Chondrocyte (in vitro differentiated cells): ENCODE data around the gene BCAT1. TPM values are rescaled to one million over a fixed set of nuclear protein-coding genes. Genes with fewer than 3 reads are reported as not detected.
A peak's percentile ranks its signal among the peaks of the same experiment; 100 is the strongest.

Experiments
- DNase-seq: peaks from one replicate; pipeline ENCODE4 v3.0.0; 2021; ENCODE audit warnings: mixed read lengths, low spot score
- H3K27ac Mint-ChIP-seq: one replicate; pipeline ENCODE4 v1.8.0; 2021; ENCODE audit warnings: mild to moderate bottlenecking, moderate library complexity, mixed read lengths; ENCODE audit not compliant: unreplicated experiment
- H3K27me3 Mint-ChIP-seq: 2 replicates; pipeline ENCODE4 v1.8.0; 2021; ENCODE audit warnings: low read depth, mixed read lengths
- H3K36me3 Mint-ChIP-seq: 2 replicates; pipeline ENCODE4 v1.8.0; 2021; ENCODE audit warnings: low read depth, mixed read lengths
- H3K4me1 Mint-ChIP-seq: 2 replicates; pipeline ENCODE4 v1.8.0; 2021; ENCODE audit warnings: low read depth, mild to moderate bottlenecking, mixed read lengths
- H3K4me3 Mint-ChIP-seq: one replicate; pipeline ENCODE4 v1.8.0; 2021; ENCODE audit warnings: mild to moderate bottlenecking, moderate library complexity, mixed read lengths; ENCODE audit not compliant: unreplicated experiment
- H3K9me3 Mint-ChIP-seq: 2 replicates; pipeline ENCODE4 v1.8.0; 2021; ENCODE audit warnings: low read depth, mixed read lengths
- CTCF ChIP-seq: fragments of 200-600 bp; sonication (generic); IDR thresholded peaks from 2 replicates; pipeline ENCODE4 v1.5.0; 2021; ENCODE audit warnings: antibody characterized with exemption, mild to moderate bottlenecking, moderate library complexity
- long read RNA-seq: library from polyadenylated mRNA; stranded (forward); transcript quantifications from one replicate; pipeline ENCODE4 v2.0.0, GENCODE V29; 2021
- total RNA-seq: library from RNA; stranded (reverse); gene quantifications from 3 replicates; pipeline ENCODE4 v1.2.1, GENCODE V29; 2021

BCAT1 gene
- 191 to 246 TPM (median 240 TPM) in 3 replicates for total RNA-seq
- long read RNA-seq, full-length matches to known transcripts, result 14 of 50 reads
- long read RNA-seq, partial matches to known transcripts, result 8 of 50 reads
- long read RNA-seq, other reads (novel, unspliced or antisense), result 28 of 50 reads

GRCh38 chr12:24948757-24949722, at the start of gene BCAT1:
Gene BCAT1, minus strand, starts transcription at chr12:24949101. Its CDS starts 169 bp downstream, at chr12:24948932.
- peak; percentile 96 for DNase-seq
- peak within 1 kb of the TSS; percentile 97 for H3K4me3 Mint-ChIP-seq
- peak within 1 kb of the TSS; percentile 95 for H3K27ac Mint-ChIP-seq
- peaks cover 61% of the 10 kb centered on the region for H3K4me1 Mint-ChIP-seq
- peaks cover 9% of the 10 kb centered on the region for H3K36me3 Mint-ChIP-seq
- H3K27me3 Mint-ChIP-seq, result no peaks in the 10 kb centered on the region
- H3K9me3 Mint-ChIP-seq, result no peaks in the 10 kb centered on the region
- peak; percentile 54 for TF ChIP-seq CTCF

- Mint-ChIP-seq H3K4me1 (peaks cover 38% of the 10 kb centered on the region), H3K27me3 (no peaks in the 10 kb centered on the region), H3K27ac (peak overlapping the region; percentile 75), H3K9me3 (no peaks in the 10 kb centered on the region), H3K36me3 (no peaks in the 10 kb centered on the region), H3K4me3 (peak overlapping the region; percentile 7)
- TF ChIP-seq CTCF, result no peak
- DNase-seq, result no peak
Measured at GRCh38 chr12:24997970-24998582, 49.2 kb upstream of the BCAT1 start.

DNA sequence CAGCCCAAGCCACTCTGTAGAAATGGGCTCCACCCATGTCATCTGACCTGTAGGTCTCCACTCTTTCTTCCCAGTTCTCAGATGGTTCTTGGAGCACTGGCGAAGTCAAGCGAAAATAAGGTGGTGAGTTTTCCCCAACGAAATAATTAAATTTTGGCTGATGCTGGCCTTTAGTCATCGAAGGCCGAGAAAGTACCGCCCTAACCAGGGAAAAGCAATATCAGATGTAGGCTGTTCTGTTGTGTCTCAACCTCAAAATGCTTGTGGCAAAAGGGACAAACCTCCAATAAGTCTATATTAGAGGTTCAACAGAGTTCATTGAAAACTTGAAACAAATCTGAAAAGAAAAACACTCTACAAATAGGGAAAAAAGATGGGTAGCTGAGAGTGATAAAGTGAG, 48.6 kb upstream of the BCAT1 start:
- no peak for TF ChIP-seq CTCF
- Mint-ChIP-seq H3K9me3 (no peaks in the 10 kb centered on the region), H3K36me3 (no peaks in the 10 kb centered on the region), H3K27ac (peak overlapping the region; percentile 75), H3K4me3 (no peak overlapping the region), H3K4me1 (peaks cover 38% of the 10 kb centered on the region), H3K27me3 (no peaks in the 10 kb centered on the region)
- no peak for DNase-seq

- no peaks in the 10 kb centered on the region for H3K36me3 Mint-ChIP-seq
- no peaks in the 10 kb centered on the region for H3K27me3 Mint-ChIP-seq
- TF ChIP-seq CTCF, result no peak
- H3K4me3 Mint-ChIP-seq, result no peak overlapping the region
- no peaks in the 10 kb centered on the region for H3K9me3 Mint-ChIP-seq
- H3K4me1 Mint-ChIP-seq, result peaks cover 38% of the 10 kb centered on the region
- H3K27ac Mint-ChIP-seq, result no peak overlapping the region
- no peak for DNase-seq
Measured at GRCh38 chr12:24996820-24997219, 47.9 kb upstream of the BCAT1 start.

GRCh38 chr12:24996102-24996797, 47.3 kb upstream of the BCAT1 start:
- Mint-ChIP-seq H3K4me3 (no peak overlapping the region), H3K27ac (no peak overlapping the region), H3K27me3 (no peaks in the 10 kb centered on the region), H3K4me1 (peaks cover 35% of the 10 kb centered on the region), H3K9me3 (no peaks in the 10 kb centered on the region), H3K36me3 (no peaks in the 10 kb centered on the region)
- TF ChIP-seq CTCF, result no peak
- no peak for DNase-seq
